Measurements from ENCODE around the gene FADS2.

The FADS2 gene

GRCh38 chr11:61803889-61804647 lies 24.0 kb upstream of the FADS2 start:
- no peaks in the 10 kb centered on the region for H3K9me3 ChIP-seq
- no peaks in the 10 kb centered on the region for H3K4me1 ChIP-seq
- no peak overlapping the region for H3K4me3 ChIP-seq
- no peaks in the 10 kb centered on the region for H3K27me3 ChIP-seq (ENCODE audit: low read depth)
- H3K36me3 ChIP-seq (replicated peaks), result peaks cover 92% of the 10 kb centered on the region
- in situ Hi-C loops (cut with MboI; ENCODE audit: low sequenced_read_pairs), result no loop called here
- DNase-seq (ENCODE audit: low spot score in 2 of 2), result no peak

- no peaks in the 10 kb centered on the region for H3K27me3 ChIP-seq (ENCODE audit: low read depth)
- in situ Hi-C loops (cut with MboI; ENCODE audit: low sequenced_read_pairs), result no loop called here
- H3K36me3 ChIP-seq (replicated peaks), result peaks cover 95% of the 10 kb centered on the region
- DNase-seq (ENCODE audit: low spot score in 2 of 2), result no peak
- H3K4me1 ChIP-seq, result no peaks in the 10 kb centered on the region
- H3K9me3 ChIP-seq, result no peaks in the 10 kb centered on the region
- no peak overlapping the region for H3K4me3 ChIP-seq
These were observed 23.0 kb upstream of the FADS2 start for GRCh38 chr11:61805146-61805545.

- peaks cover 98% of the 10 kb centered on the region for H3K36me3 ChIP-seq (replicated peaks)
- H3K27me3 ChIP-seq (ENCODE audit: low read depth), result no peaks in the 10 kb centered on the region
- DNase-seq (ENCODE audit: low spot score in 2 of 2), result no peak
- no peaks in the 10 kb centered on the region for H3K9me3 ChIP-seq
- in situ Hi-C loops (cut with MboI; ENCODE audit: low sequenced_read_pairs), result no loop called here
- no peaks in the 10 kb centered on the region for H3K4me1 ChIP-seq
- no peak overlapping the region for H3K4me3 ChIP-seq
These were observed 21.3 kb upstream of the FADS2 start for GRCh38 chr11:61806785-61807184.

GRCh38 chr11:61810671-61811175 lies 17.4 kb upstream of the FADS2 start:
- H3K36me3 ChIP-seq (replicated peaks), result peaks cover 76% of the 10 kb centered on the region
- H3K4me1 ChIP-seq, result peaks cover 7% of the 10 kb centered on the region
- in situ Hi-C loops (cut with MboI; ENCODE audit: low sequenced_read_pairs), result no loop called here
- H3K9me3 ChIP-seq, result no peaks in the 10 kb centered on the region
- no peaks in the 10 kb centered on the region for H3K27me3 ChIP-seq (ENCODE audit: low read depth)
- no peak overlapping the region for H3K4me3 ChIP-seq
- DNase-seq (ENCODE audit: low spot score in 2 of 2), result no peak

- Histone ChIP-seq H3K27me3 (ENCODE audit: low read depth) (no peaks in the 10 kb centered on the region), H3K4me3 (no peak overlapping the region), H3K4me1 (peaks cover 7% of the 10 kb centered on the region), H3K9me3 (no peaks in the 10 kb centered on the region), H3K36me3 (replicated peaks) (peaks cover 67% of the 10 kb centered on the region)
- DNase-seq (ENCODE audit: low spot score in 2 of 2), result no peak
- in situ Hi-C loops (cut with MboI; ENCODE audit: low sequenced_read_pairs), result no loop called here
These were observed 16.3 kb upstream of the FADS2 start for GRCh38 chr11:61811831-61812230.

- Histone ChIP-seq H3K4me1 (peaks cover 13% of the 10 kb centered on the region), H3K36me3 (replicated peaks) (peaks cover 57% of the 10 kb centered on the region), H3K9me3 (no peaks in the 10 kb centered on the region), H3K4me3 (no peak overlapping the region), H3K27me3 (ENCODE audit: low read depth) (no peaks in the 10 kb centered on the region)
- in situ Hi-C loops (cut with MboI; ENCODE audit: low sequenced_read_pairs), result no loop called here
- no peak for DNase-seq (ENCODE audit: low spot score in 2 of 2)
These were observed 15.2 kb upstream of the FADS2 start for GRCh38 chr11:61812736-61813411.

- Histone ChIP-seq H3K4me3 (peak overlapping the region; percentile 64), H3K36me3 (replicated peaks) (peaks cover 41% of the 10 kb centered on the region), H3K27me3 (ENCODE audit: low read depth) (no peaks in the 10 kb centered on the region), H3K9me3 (no peaks in the 10 kb centered on the region), H3K4me1 (peaks cover 13% of the 10 kb centered on the region)
- in situ Hi-C loops (cut with MboI; ENCODE audit: low sequenced_read_pairs), result no loop called here
- DNase-seq (ENCODE audit: low spot score in 2 of 2), result peak; percentile 32 to 57
These were observed 13.7 kb upstream of the FADS2 start for GRCh38 chr11:61814247-61814957.

- DNase-seq (ENCODE audit: low spot score in 2 of 2), result peak; percentile 93 to 97
- H3K4me1 ChIP-seq, result peaks cover 13% of the 10 kb centered on the region
- H3K4me3 ChIP-seq, result peak overlapping the region; percentile 64
- no peaks in the 10 kb centered on the region for H3K27me3 ChIP-seq (ENCODE audit: low read depth)
- in situ Hi-C loops (cut with MboI; ENCODE audit: low sequenced_read_pairs), result no loop called here
- no peaks in the 10 kb centered on the region for H3K9me3 ChIP-seq
- H3K36me3 ChIP-seq (replicated peaks), result peaks cover 34% of the 10 kb centered on the region
These were observed 12.9 kb upstream of the FADS2 start for GRCh38 chr11:61814958-61815789.

- peaks cover 25% of the 10 kb centered on the region for H3K36me3 ChIP-seq (replicated peaks)
- H3K4me3 ChIP-seq, result peak overlapping the region; percentile 64
- H3K27me3 ChIP-seq (ENCODE audit: low read depth), result no peaks in the 10 kb centered on the region
- in situ Hi-C loops (cut with MboI; ENCODE audit: low sequenced_read_pairs), result no loop called here
- peak; percentile 74 to 86 for DNase-seq (ENCODE audit: low spot score in 2 of 2)
- no peaks in the 10 kb centered on the region for H3K9me3 ChIP-seq
- H3K4me1 ChIP-seq, result peaks cover 17% of the 10 kb centered on the region
These were observed 12.0 kb upstream of the FADS2 start for GRCh38 chr11:61815790-61816735.

GRCh38 chr11:61816736-61817455 lies 11.2 kb upstream of the FADS2 start, which contains the start of gene FADS1:
FADS1 (minus strand) TSS chr11:61817003; CDS start chr11:61816929, 74 bp downstream.
- Histone ChIP-seq H3K9me3 (no peaks in the 10 kb centered on the region), H3K36me3 (replicated peaks) (peaks cover 16% of the 10 kb centered on the region), H3K4me1 (peaks cover 17% of the 10 kb centered on the region), H3K27me3 (ENCODE audit: low read depth) (no peaks in the 10 kb centered on the region), H3K4me3 (peak within 1 kb of the TSS; percentile 64)
- peak; percentile 90 to 97 for DNase-seq (ENCODE audit: low spot score in 2 of 2)
- in situ Hi-C loops (cut with MboI; ENCODE audit: low sequenced_read_pairs), result no loop called here

- H3K4me3 ChIP-seq, result peak overlapping the region; percentile 64
- H3K4me1 ChIP-seq, result peaks cover 17% of the 10 kb centered on the region
- in situ Hi-C loops (cut with MboI; ENCODE audit: low sequenced_read_pairs), result no loop called here
- peaks cover 9% of the 10 kb centered on the region for H3K36me3 ChIP-seq (replicated peaks)
- H3K9me3 ChIP-seq, result no peaks in the 10 kb centered on the region
- DNase-seq (ENCODE audit: low spot score in 2 of 2), result no peak
- no peaks in the 10 kb centered on the region for H3K27me3 ChIP-seq (ENCODE audit: low read depth)
These were observed 10.5 kb upstream of the FADS2 start for GRCh38 chr11:61817471-61818202.

Data from HAP-1 (cell line).